Measurements from ENCODE around the gene GAGE12J.
"Not testable (repeated sequence)": the region's sequence is repeated elsewhere in the genome, so short reads cannot be mapped to it uniquely, and the experiment has no call there.

GAGE12J gene

DNA sequence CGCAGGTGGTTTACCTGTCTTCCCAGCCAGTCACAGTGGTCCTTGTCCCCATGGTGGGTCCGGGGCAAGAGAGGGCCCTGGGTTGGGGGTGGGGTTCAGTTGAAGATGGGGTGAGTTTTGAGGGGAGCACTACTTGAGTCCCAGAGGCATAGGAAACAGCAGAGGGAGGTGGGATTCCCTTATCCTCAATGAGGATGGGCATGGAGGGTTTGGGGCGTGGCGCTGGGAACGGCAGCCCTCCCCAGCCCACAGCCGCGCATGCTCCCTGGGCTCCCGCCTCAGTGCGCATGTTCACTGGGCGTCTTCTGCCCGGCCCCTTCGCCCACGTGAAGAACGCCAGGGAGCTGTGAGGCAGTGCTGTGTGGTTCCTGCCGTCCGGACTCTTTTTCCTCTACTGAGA, at the start of gene GAGE12J:
GAGE12J (plus strand) TSS at position 301 of the 400 bp plus-strand sequence. CDS start 1,157 bp downstream, outside the sequence.
- not testable (repeated sequence) for H3K4me3 ChIP-seq (ENCODE audit: low read depth, low read length); DNase-seq (ENCODE audit: low read depth)

GRCh38 chrX:49272421-49272820, 49.4 kb upstream of the GAGE12J start:
- no peak overlapping the region for H3K4me3 ChIP-seq (ENCODE audit: low read depth, low read length)
- no peak for DNase-seq (ENCODE audit: low read depth)
- TF ChIP-seq, protein P1, sequence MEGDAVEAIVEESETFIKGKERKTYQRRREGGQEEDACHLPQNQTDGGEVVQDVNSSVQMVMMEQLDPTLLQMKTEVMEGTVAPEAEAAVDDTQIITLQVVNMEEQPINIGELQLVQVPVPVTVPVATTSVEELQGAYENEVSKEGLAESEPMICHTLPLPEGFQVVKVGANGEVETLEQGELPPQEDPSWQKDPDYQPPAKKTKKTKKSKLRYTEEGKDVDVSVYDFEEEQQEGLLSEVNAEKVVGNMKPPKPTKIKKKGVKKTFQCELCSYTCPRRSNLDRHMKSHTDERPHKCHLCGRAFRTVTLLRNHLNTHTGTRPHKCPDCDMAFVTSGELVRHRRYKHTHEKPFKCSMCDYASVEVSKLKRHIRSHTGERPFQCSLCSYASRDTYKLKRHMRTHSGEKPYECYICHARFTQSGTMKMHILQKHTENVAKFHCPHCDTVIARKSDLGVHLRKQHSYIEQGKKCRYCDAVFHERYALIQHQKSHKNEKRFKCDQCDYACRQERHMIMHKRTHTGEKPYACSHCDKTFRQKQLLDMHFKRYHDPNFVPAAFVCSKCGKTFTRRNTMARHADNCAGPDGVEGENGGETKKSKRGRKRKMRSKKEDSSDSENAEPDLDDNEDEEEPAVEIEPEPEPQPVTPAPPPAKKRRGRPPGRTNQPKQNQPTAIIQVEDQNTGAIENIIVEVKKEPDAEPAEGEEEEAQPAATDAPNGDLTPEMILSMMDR (conservative IDR thresholded peaks at IDR 0.05; ENCODE audit: low read depth, low read length), result no peak

- DNase-seq (ENCODE audit: low read depth), result no peak
- H3K4me3 ChIP-seq (ENCODE audit: low read depth, low read length), result no peak overlapping the region
- TF ChIP-seq, protein P1 (conservative IDR thresholded peaks at IDR 0.05; ENCODE audit: low read depth, low read length), result no peak
These were observed 48.6 kb upstream of the GAGE12J start for GRCh38 chrX:49273181-49273727.

GRCh38 chrX:49276207-49276606, 45.6 kb upstream of the GAGE12J start:
- H3K4me3 ChIP-seq (ENCODE audit: low read depth, low read length), result no peak overlapping the region
- DNase-seq (ENCODE audit: low read depth), result no peak
- TF ChIP-seq, protein P1 (conservative IDR thresholded peaks at IDR 0.05; ENCODE audit: low read depth, low read length), result no peak

- TF ChIP-seq, protein P1 (conservative IDR thresholded peaks at IDR 0.05; ENCODE audit: low read depth, low read length), result no peak
- no peak for DNase-seq (ENCODE audit: low read depth)
- no peak overlapping the region for H3K4me3 ChIP-seq (ENCODE audit: low read depth, low read length)
These were observed 44.9 kb upstream of the GAGE12J start for GRCh38 chrX:49276671-49277534.

- no peak overlapping the region for H3K4me3 ChIP-seq (ENCODE audit: low read depth, low read length)
- TF ChIP-seq, protein P1 (conservative IDR thresholded peaks at IDR 0.05; ENCODE audit: low read depth, low read length), result no peak
- DNase-seq (ENCODE audit: low read depth), result no peak
These were observed 44.4 kb upstream of the GAGE12J start for GRCh38 chrX:49277535-49277830.

DNA sequence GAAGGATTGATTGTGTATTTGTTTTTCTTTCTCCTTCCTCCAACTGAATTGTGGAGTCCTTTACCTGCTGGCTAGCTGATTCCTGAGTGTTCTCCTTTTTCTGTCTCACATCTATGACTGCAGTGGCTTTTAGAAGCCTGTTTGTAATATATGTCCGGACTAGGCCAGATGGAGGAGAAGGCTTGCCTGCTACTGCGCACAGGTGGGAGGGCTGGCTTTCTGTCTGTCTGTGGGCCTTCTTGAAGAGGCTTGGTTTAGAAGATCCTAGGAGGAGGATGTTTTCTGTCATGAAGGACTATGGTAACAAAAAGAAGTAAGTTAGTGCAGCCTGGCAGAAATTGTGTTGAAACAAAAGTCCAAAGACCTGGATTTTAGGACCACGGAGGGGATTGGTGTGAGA, 43.8 kb upstream of the GAGE12J start:
- TF ChIP-seq, protein P1 (conservative IDR thresholded peaks at IDR 0.05; ENCODE audit: low read depth, low read length), result no peak
- no peak for DNase-seq (ENCODE audit: low read depth)
- no peak overlapping the region for H3K4me3 ChIP-seq (ENCODE audit: low read depth, low read length)
